Prostate gland (tissue), 2 donors: ENCODE measurements around the gene PDE9A. TPM values are rescaled to one million over a fixed set of nuclear protein-coding genes. Genes with fewer than 3 reads are reported as not detected.
"Not testable (repeated sequence)": the region's sequence is repeated elsewhere in the genome, so short reads cannot be mapped to it uniquely, and the experiment has no call there.

Experiments used
- DNase-seq: peaks from one replicate; pipeline ENCODE4 v3.0.0-alpha.2; 2019; ENCODE audit warnings: low spot score
- H3K27ac ChIP-seq, 2 donors: fragments of 200-600 bp; sonication (generic); 2 replicates each; pipeline ENCODE4 v1.5.1; 2017 to 2019
- H3K27me3 ChIP-seq: fragments of 200-600 bp; sonication (generic); replicated peaks from 2 replicates; pipeline ENCODE4 v1.5.1; 2019; ENCODE audit not compliant: insufficient read depth
- H3K36me3 ChIP-seq, 2 donors: fragments of 200-600 bp; sonication (generic); 1 replicate in 1 of 2; 2 replicates in 1 of 2; pipeline versions ENCODE4 v1.5.1 to v1.8.1; 2017 to 2019
- H3K4me1 ChIP-seq: fragments of 200-600 bp; sonication (generic); replicated peaks from 2 replicates; pipeline ENCODE4 v1.5.1; 2019
- H3K4me3 ChIP-seq, 2 donors: fragments of 200-600 bp; sonication (generic); 2 replicates each; pipeline ENCODE4 v1.5.1; 2017 to 2019
- H3K9me3 ChIP-seq: fragments of 200-600 bp; sonication (generic); 2 replicates; pipeline ENCODE4 v1.5.1; 2017
- POLR2A ChIP-seq: fragments of 450-650 bp; IDR thresholded peaks from one replicate; pipeline ENCODE4 v1.6.1; 2016; ENCODE audit warnings: antibody characterized with exemption, mild to moderate bottlenecking
- POLR2AphosphoS5 ChIP-seq: sonication (generic); formaldehyde crosslinking; IDR thresholded peaks from one replicate; pipeline ENCODE4 v1.6.1; 2017; ENCODE audit warnings: antibody characterized with exemption
- WGBS: methylation state at CpG from one replicate; pipeline ENCODE4 v1.1.5; 2018; 5-methylcytosine and 5-hydroxymethylcytosine counted together
- intact Hi-C: fragments of 100-400 bp; cut with DNase I; formaldehyde crosslinking; loops from one replicate; pipeline ENCODE4 v1.14.2; 2022
- total RNA-seq, 2 donors: library from RNA; depleted of rRNA; stranded (reverse); fragments of >200 nt; gene quantifications; one replicate each; pipeline ENCODE4 v1.1.0, GENCODE V29; 2016
- TF ChIP-seq, protein P1 (sequence below), 4 experiments: fragments of 200-600 bp in 2 of 4; fragments of 450-650 bp in 2 of 4; sonication (generic) in 2 of 4; IDR thresholded peaks; 1 replicate in 3 of 4; 2 replicates in 1 of 4; pipeline ENCODE4 v1.5.1; 2016 to 2019; ENCODE audit warnings: antibody characterized with exemption in 4 of 4, mild to moderate bottlenecking in 2 of 4, moderate library complexity in 2 of 4

The PDE9A gene
- total RNA-seq, 2 donors from 2014 or later: 80.0 to 93.6 TPM

DNA sequence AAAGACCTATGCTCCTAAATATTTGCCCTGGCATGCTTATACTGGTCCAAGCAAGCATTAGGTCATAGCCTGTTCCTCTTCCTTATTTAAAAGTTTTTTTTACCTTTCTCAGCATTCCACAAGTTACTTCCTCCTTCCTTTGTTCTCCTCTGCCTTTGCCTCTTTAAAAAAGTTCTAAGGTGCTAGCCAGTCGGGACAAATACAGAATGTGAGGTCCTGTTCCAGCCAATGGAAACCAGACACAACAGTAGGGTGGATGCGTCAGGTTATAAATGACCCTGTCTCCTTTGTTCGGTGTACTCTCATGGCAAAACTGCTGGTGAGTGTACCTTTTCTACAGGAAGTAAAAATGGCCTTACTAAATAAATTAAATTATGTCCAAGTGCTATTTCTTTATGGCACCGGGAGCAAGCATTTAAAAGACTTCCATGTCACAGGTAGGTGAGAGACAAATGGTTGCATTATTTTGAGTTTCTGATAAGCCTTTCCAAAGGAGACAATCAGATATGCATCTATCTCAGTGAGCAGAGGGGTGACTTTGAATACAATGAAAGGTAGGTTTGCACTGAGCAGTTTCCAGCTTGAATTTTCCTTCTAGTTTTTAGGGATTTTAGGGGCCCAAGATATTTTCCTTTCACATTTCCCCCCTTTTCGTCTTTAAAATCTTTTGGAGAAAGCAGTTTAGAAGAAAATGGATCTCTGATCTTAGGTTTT, 159.3 kb downstream of the PDE9A start:
- Histone ChIP-seq H3K27ac (peak overlapping the region; percentile 74 to 81), H3K4me3 (peak overlapping the region; percentile 6 to 19)
- H3K9me3 ChIP-seq, intact Hi-C loops, H3K36me3 ChIP-seq, H3K27me3 ChIP-seq, H3K4me1 ChIP-seq: not testable (repeated sequence)
- TF ChIP-seq POLR2AphosphoS5 (peak; percentile 90), POLR2A (peak; percentile 69)
- peak; percentile 73 for DNase-seq
- WGBS: 38% methylated on average over 5 of the region's 5 CpGs

DNA sequence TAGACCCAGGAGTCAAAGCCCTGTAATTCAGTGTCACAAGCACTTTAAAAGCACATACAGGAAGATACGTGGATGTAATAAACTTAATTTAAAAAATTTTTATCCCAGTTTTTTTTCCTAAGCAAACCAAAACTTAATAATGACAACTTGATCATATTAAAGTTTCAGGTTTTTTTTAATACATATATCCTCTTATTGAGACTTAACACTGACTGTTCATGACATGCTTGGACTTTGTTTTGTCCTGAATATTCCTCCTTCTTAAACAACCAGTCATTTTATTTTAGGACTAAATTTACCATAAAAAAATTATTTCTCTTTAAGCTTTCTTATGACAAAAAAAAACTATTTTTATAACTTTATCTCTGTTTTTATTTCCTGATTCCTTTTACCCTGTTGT, 161.8 kb downstream of the PDE9A start:
- TF ChIP-seq, protein P1, sequence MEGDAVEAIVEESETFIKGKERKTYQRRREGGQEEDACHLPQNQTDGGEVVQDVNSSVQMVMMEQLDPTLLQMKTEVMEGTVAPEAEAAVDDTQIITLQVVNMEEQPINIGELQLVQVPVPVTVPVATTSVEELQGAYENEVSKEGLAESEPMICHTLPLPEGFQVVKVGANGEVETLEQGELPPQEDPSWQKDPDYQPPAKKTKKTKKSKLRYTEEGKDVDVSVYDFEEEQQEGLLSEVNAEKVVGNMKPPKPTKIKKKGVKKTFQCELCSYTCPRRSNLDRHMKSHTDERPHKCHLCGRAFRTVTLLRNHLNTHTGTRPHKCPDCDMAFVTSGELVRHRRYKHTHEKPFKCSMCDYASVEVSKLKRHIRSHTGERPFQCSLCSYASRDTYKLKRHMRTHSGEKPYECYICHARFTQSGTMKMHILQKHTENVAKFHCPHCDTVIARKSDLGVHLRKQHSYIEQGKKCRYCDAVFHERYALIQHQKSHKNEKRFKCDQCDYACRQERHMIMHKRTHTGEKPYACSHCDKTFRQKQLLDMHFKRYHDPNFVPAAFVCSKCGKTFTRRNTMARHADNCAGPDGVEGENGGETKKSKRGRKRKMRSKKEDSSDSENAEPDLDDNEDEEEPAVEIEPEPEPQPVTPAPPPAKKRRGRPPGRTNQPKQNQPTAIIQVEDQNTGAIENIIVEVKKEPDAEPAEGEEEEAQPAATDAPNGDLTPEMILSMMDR (IDR thresholded peaks at IDR 0.05): no peak
- TF ChIP-seq POLR2A: no peak
- no peak for TF ChIP-seq POLR2AphosphoS5
- intact Hi-C loops: no loop called here
- peaks cover 3% of the 10 kb centered on the region for H3K4me1 ChIP-seq
- WGBS: 94% methylated on average over 1 of the region's 1 CpG
- no peak overlapping the region for H3K27ac ChIP-seq
- H3K9me3 ChIP-seq: no peaks in the 10 kb centered on the region
- no peaks in the 10 kb centered on the region for H3K36me3 ChIP-seq
- DNase-seq: no peak
- H3K4me3 ChIP-seq: no peak overlapping the region
- H3K27me3 ChIP-seq: no peaks in the 10 kb centered on the region

DNA sequence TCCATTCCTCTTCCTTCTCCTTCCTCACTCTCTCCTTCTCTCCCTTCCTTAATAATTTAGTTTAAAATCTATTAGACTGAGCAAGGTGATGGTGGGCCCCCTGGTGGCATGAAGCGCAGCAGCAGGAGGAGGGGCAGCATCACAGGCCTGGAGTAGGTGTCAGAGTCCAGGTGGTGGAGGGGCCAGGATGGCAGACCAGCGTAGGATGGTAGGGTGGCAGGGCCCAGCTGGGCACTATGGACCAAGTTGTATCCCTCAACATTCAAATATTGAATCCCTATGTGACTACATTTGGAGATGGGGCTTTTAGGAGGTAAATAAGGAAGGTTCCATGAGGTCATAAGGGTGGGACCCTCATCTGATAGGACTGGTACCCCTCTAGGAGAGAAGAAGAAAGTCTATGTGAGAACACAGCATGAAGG, 164.9 kb downstream of the PDE9A start:
- Histone ChIP-seq H3K4me3 (no peak overlapping the region), H3K27ac (no peak overlapping the region), H3K4me1 (no peaks in the 10 kb centered on the region), H3K9me3 (no peaks in the 10 kb centered on the region), H3K36me3 (no peaks in the 10 kb centered on the region), H3K27me3 (no peaks in the 10 kb centered on the region)
- WGBS: 49% methylated on average over 2 of the region's 2 CpGs
- TF ChIP-seq POLR2AphosphoS5: peak; percentile 75
- TF ChIP-seq POLR2A: no peak
- TF ChIP-seq, protein P1 (IDR thresholded peaks at IDR 0.05): peak; percentile 80 to 96 (median 89)
- DNase-seq: peak; percentile 66
- intact Hi-C loops: loop anchor here (2.0 kb wide), 1 partner anchor 226 kb away; no protein-coding TSS in a partner anchor

DNA sequence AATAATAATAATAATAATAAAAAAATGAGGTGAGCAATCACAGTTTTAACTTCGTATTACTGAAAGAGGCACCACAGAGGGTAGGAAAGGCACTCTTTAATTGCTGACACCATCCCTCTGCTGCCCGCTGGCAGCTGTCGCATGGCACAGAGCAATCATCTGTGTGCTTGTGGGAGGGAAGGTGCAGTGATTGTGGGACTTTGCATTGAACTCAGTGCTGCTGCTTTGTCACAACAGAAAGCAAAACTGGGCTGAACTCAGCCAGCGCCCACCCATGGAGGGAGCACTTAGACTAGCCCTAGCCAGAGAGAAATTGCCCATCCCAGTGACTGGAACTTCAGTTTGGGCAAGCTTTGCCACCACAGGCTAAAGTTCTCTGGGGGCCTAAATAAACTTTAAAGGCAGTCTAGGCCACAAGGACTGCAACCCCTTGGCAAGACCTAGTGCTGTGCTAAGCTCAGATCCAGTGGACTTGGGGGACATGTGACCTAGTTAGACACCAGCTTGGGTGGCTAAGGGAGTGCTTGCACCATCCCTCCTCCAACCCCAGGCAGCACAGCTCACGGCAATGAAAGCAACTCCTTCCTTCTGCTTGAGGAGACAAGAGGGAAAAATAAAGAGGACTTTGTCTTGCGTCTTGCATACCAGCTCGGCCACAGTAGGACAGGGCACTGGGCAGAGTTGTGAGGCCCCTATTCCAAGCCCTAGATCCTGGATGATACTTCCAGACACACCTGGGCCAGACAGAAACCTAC, 166.6 kb downstream of the PDE9A start:
- H3K4me3 ChIP-seq: no peak overlapping the region
- H3K27ac ChIP-seq: no peak overlapping the region
- H3K9me3 ChIP-seq: no peaks in the 10 kb centered on the region
- TF ChIP-seq, protein P1 (IDR thresholded peaks at IDR 0.05): no peak
- no peak for TF ChIP-seq POLR2AphosphoS5
- TF ChIP-seq POLR2A: no peak
- intact Hi-C loops: loop anchor here (2.0 kb wide), 1 partner anchor 227 kb away; no protein-coding TSS in a partner anchor
- DNase-seq: no peak
- no peaks in the 10 kb centered on the region for H3K4me1 ChIP-seq
- 92% methylated on average over 7 of the region's 7 CpGs for WGBS
- H3K36me3 ChIP-seq: no peaks in the 10 kb centered on the region
- no peaks in the 10 kb centered on the region for H3K27me3 ChIP-seq

DNA sequence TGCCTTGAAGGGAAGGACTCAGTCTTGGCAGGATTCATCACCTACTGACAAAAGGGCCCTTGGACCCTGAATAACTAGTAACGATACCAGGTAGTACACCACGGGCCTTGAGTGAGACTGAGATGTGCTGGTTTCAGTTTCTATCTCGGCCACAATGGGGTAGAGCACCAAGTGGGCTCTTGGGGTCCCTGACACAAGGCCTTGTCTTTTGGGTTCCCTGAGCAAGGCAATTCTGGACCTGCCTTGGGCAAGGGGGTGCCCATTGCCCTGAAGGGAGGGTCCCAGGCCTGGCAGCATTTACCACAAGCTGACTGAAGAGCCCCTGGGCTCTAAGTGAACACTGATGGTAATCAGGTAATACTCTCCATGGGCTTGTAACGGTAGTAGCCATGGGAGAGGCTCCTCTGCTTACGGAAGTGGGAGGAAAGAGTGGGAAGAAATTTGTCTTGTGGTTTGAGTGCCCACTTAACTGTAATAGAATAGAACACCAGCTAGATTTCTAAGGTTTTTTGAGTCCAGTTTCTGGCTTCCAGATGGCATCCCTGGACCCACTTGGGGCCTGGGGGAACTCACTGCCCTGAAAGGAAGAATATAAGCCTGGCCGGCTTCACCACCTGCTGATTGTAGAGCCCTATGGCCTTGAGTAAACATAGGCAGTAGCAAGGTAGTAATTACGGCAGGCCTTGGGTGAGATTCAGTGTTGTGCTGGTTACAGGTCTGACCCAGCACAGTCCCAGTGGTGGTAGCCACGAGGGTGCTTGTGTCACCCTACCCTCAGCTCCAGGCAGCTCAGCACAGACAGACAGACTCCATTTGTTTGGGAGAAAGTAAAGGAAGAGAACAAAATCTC, 167.4 kb downstream of the PDE9A start:
- Histone ChIP-seq H3K27me3 (no peaks in the 10 kb centered on the region), H3K36me3 (no peaks in the 10 kb centered on the region), H3K27ac (no peak overlapping the region), H3K4me3 (no peak overlapping the region), H3K4me1 (no peaks in the 10 kb centered on the region), H3K9me3 (no peaks in the 10 kb centered on the region)
- intact Hi-C loops: no loop called here
- 85% methylated on average over 8 of the region's 8 CpGs for WGBS
- DNase-seq: no peak
- TF ChIP-seq POLR2A (no peak), POLR2AphosphoS5 (no peak)
- TF ChIP-seq, protein P1 (IDR thresholded peaks at IDR 0.05): no peak
